Measurements from ENCODE around the gene TMEM255B. TPM values are rescaled to one million over a fixed set of nuclear protein-coding genes. Genes with fewer than 3 reads are reported as not detected.

TMEM255B gene
- total RNA-seq, 1 experiment from 2014 or later, result 0.61 TPM

- ChIA-PET CTCF (no interaction called here), POLR2A (ENCODE audit: unreplicated experiment) (no interaction called here)
Observed at GRCh38 chr13:113806104-113806471, 47.1 kb downstream of the TMEM255B start.

GRCh38 chr13:113806526-113806925 is 47.5 kb downstream of the TMEM255B start:
- BruUV-seq (replicated peaks), result no TSS peak
- POLR2A ChIA-PET (ENCODE audit: unreplicated experiment), result no interaction called here
- DNase-seq, result no peak
- Histone ChIP-seq H3K79me2 (ENCODE audit: low read depth) (no peaks in the 10 kb centered on the region), H4K20me1 (ENCODE audit: insufficient read depth) (no peaks in the 10 kb centered on the region), H3K4me1 (replicated peaks; ENCODE audit: insufficient read depth) (no peaks in the 10 kb centered on the region), H2AFZ (no peak overlapping the region), H3K4me3 (no peak overlapping the region), H3K9me2 (ENCODE audit: insufficient read depth) (no peaks in the 10 kb centered on the region), H3K36me3 (ENCODE audit: low read depth) (no peaks in the 10 kb centered on the region), H3F3A (ENCODE audit: insufficient read depth, low read depth) (peaks cover 10% of the 10 kb centered on the region; the same call in 1 of the 2 replicates), H3K27ac (no peak overlapping the region), H3K9me3 (ENCODE audit: insufficient read depth, low read depth) (0 out of 2 replicates have a peak, but pooled peaks cover 4% of the 10 kb centered on the region), H3K4me2 (no peak overlapping the region), H3K27me3 (ENCODE audit: insufficient read depth, low read depth) (peaks cover 53% of the 10 kb centered on the region)
- intact Hi-C loops (cut with micrococcal nuclease; ENCODE audit: unreplicated experiment), result no loop called here
- CTCF ChIA-PET, result no interaction called here
- TF ChIP-seq, protein P1, sequence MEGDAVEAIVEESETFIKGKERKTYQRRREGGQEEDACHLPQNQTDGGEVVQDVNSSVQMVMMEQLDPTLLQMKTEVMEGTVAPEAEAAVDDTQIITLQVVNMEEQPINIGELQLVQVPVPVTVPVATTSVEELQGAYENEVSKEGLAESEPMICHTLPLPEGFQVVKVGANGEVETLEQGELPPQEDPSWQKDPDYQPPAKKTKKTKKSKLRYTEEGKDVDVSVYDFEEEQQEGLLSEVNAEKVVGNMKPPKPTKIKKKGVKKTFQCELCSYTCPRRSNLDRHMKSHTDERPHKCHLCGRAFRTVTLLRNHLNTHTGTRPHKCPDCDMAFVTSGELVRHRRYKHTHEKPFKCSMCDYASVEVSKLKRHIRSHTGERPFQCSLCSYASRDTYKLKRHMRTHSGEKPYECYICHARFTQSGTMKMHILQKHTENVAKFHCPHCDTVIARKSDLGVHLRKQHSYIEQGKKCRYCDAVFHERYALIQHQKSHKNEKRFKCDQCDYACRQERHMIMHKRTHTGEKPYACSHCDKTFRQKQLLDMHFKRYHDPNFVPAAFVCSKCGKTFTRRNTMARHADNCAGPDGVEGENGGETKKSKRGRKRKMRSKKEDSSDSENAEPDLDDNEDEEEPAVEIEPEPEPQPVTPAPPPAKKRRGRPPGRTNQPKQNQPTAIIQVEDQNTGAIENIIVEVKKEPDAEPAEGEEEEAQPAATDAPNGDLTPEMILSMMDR (conservative IDR thresholded peaks at IDR 0.05), result no peak
- no peak for TF ChIP-seq EZH2 (IDR thresholded peaks at IDR 0.05; ENCODE audit: low read depth)

More at GRCh38 chr13:113806104-113806471, 47.1 kb downstream of the TMEM255B start:
- DNase-seq, result no peak
- H3K27ac ChIP-seq, result no peak overlapping the region
- H3K36me3 ChIP-seq (ENCODE audit: low read depth), result no peaks in the 10 kb centered on the region
- H3K4me3 ChIP-seq, result no peak overlapping the region
- intact Hi-C loops (cut with micrococcal nuclease; ENCODE audit: unreplicated experiment), result no loop called here
- H3F3A ChIP-seq (ENCODE audit: insufficient read depth, low read depth), result peaks cover 10% of the 10 kb centered on the region; the same call in 1 of the 2 replicates
- no TSS peak for BruUV-seq (replicated peaks)
- H3K9me3 ChIP-seq (ENCODE audit: insufficient read depth, low read depth), result 0 out of 2 replicates have a peak, but pooled peaks cover 4% of the 10 kb centered on the region
- H3K9me2 ChIP-seq (ENCODE audit: insufficient read depth), result no peaks in the 10 kb centered on the region
- H3K4me2 ChIP-seq, result no peak overlapping the region
- TF ChIP-seq, protein P1 (conservative IDR thresholded peaks at IDR 0.05), result no peak
- TF ChIP-seq EZH2 (IDR thresholded peaks at IDR 0.05; ENCODE audit: low read depth), result no peak
- H4K20me1 ChIP-seq (ENCODE audit: insufficient read depth), result no peaks in the 10 kb centered on the region
- H3K27me3 ChIP-seq (ENCODE audit: insufficient read depth, low read depth), result peaks cover 58% of the 10 kb centered on the region
- no peak overlapping the region for H2AFZ ChIP-seq
- H3K79me2 ChIP-seq (ENCODE audit: low read depth), result no peaks in the 10 kb centered on the region
- H3K4me1 ChIP-seq (replicated peaks; ENCODE audit: insufficient read depth), result no peaks in the 10 kb centered on the region

DNA sequence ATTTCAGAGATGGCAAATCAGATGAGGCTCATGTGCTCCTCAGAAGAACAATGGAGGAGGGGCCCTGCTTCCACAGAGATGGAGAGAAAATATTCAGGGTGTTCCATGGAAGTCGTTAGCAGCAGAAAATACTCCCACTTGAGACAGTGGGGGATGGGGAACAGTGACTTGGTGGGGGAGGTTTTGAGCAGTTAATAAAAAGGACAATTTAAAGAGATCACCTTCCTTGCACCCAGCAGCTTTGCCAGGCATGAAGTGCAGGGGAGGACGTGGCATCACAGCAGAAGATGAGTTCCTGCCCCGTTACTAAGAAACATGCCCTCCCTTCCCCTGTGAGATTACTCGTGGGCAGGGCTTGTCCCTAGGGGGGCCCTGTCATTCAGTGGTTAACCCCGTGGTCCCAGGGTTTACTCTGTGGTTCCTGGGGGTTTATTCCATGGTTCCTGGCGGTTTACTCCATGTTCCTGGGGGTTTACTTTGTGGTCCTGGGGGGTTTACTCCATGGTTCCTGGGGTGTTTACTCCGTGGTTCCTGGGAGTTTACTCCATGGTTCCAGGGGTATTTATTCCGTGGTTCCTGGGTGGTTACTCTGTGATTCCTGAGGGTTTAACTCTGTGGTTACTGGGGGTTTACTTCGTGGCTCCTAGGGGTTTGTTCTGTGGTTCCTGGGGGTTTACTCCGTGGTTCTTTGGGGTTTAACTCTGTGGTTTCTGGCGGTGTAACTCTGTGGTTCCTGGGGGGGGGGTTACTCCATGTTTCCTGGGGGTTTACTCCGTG is 49.2 kb downstream of the TMEM255B start:
- POLR2A ChIA-PET (ENCODE audit: unreplicated experiment), result no interaction called here

More for the DNA sequence above, 49.2 kb downstream of the TMEM255B start:
- H4K20me1 ChIP-seq (ENCODE audit: insufficient read depth), result no peaks in the 10 kb centered on the region
- peaks cover 2% of the 10 kb centered on the region for H3K4me1 ChIP-seq (replicated peaks; ENCODE audit: insufficient read depth)
- peaks cover 43% of the 10 kb centered on the region for H3K27me3 ChIP-seq (ENCODE audit: insufficient read depth, low read depth)
- H3K4me3 ChIP-seq, result no peak overlapping the region
- H3K79me2 ChIP-seq (ENCODE audit: low read depth), result no peaks in the 10 kb centered on the region
- DNase-seq, result no peak
- H3F3A ChIP-seq (ENCODE audit: insufficient read depth, low read depth), result peaks cover 10% of the 10 kb centered on the region; the same call in 1 of the 2 replicates
- CTCF ChIA-PET, result no interaction called here
- intact Hi-C loops (cut with micrococcal nuclease; ENCODE audit: unreplicated experiment), result no loop called here
- no peak overlapping the region for H3K4me2 ChIP-seq
- no peaks in the 10 kb centered on the region for H3K9me2 ChIP-seq (ENCODE audit: insufficient read depth)
- no peaks in the 10 kb centered on the region for H3K36me3 ChIP-seq (ENCODE audit: low read depth)
- 0 out of 2 replicates have a peak, but pooled peaks cover 4% of the 10 kb centered on the region for H3K9me3 ChIP-seq (ENCODE audit: insufficient read depth, low read depth)
- TF ChIP-seq, protein P1 (conservative IDR thresholded peaks at IDR 0.05), result no peak
- no peak for TF ChIP-seq EZH2 (IDR thresholded peaks at IDR 0.05; ENCODE audit: low read depth)
- BruUV-seq (replicated peaks), result no TSS peak
- H3K27ac ChIP-seq, result no peak overlapping the region
- no peak overlapping the region for H2AFZ ChIP-seq
